ENCODE results near the gene RBBP4.
"Not testable (repeated sequence)": the region's sequence is repeated elsewhere in the genome, so short reads cannot be mapped to it uniquely, and the experiment has no call there.

Gene RBBP4

DNA sequence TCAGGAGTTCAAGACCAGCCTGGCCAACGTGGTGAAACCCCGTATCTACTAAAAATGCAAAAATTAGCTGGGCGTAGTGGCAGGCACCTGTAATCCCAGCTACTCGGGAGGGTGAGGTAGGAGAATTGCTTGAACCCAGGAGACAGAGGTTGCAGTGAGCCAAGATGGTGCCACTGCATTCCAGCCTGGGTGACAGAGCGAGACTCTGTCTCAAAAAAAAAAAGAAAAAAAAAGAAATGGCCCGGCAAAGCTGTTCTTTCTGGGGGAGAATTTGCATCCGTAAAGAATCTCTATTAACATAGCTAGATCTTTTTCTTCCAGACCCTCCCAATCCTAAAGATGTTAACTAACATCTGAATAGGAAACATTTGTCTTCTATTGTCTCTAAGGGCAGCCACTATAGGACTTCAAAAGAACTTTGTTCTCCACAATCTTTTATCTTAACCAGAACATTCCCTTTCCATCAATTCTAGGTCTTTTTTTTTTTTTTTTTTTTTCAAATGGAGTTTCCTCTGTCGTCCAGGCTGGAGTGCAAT is 8.6 kb upstream of the RBBP4 start:
- not testable (repeated sequence) for DNase-seq

DNA sequence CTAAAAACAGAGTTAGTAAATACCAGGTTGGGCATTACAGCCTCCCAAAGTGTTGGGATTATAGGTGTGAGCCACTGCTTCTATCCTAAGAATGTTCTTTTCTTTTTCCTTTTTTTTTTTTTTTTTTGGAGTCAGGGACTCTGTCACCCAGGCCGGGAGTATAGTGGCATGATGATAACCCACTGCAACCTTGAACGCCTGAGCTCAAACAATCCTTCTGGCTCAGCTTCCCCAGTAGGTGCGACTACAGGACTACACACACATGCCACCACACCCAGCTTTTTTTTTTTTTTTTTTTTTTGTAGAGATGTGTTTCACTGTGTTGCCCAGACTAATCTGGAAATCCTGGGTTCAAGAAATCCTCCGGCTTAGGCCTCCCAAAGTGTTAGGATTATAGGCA is 6.6 kb upstream of the RBBP4 start:
- DNase-seq, result no peak

GRCh38 chr1:32647308-32648134 is 3.5 kb upstream of the RBBP4 start:
- peak; percentile 27 for DNase-seq

GRCh38 chr1:32650248-32650751 is 708 bp upstream of the RBBP4 start, which contains the start of gene ZBTB8OS:
TSS of gene ZBTB8OS (minus strand) at chr1:32650550. CDS start at chr1:32650529, 21 bp downstream.
- peak; percentile 86 for DNase-seq

DNA sequence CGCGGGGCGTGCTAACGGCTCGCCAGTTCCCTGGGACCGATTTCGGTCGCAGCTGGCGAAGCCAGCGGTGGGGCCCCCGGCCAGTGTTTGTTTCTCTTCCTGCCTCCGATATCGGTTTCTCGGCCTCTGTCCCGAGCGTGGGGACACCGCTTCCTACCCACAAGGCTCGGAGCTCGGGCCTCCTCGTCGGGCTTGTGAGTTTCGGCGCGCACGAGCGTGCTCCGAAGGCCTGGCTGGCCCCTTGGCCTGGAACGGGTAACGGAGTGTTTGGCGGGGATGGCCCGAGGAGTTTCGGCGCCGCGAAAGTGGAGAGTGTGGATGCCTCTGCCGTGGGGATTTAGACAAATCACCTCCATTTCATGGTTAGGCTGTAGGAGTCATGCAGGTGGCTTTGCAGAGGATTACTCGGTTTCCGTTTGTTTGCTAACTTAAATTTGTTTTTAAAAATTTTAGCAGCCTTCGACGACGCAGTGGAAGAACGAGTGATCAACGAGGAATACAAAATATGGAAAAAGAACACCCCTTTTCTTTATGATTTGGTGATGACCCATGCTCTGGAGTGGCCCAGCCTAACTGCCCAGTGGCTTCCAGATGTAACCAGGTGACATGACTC is 559 bp downstream of the RBBP4 start:
- peak; percentile 49 for DNase-seq

- DNase-seq, result no peak
Observed at GRCh38 chr1:32652244-32652962, 1.4 kb downstream of the RBBP4 start.

DNA sequence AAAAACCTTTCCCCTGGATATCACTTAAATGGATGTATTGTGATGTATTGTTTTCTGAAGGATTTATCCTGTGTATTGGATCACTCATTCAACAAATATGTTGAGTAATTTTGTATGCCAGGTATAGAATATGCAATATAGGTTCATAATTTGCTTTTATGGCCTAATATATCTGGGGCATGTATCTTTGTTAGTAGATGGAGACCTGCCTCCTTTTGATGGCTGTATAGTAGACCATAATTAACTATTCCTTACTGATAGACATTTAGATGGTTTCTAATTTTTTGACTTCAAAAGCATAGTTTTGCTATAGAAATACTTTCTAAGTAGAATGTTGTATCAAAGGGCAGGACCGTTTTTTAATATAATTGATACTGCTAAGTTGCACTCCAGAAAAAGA is 8.6 kb downstream of the RBBP4 start:
- no peak for DNase-seq

- DNase-seq, result no peak
Observed at GRCh38 chr1:32665915-32666314, 14.9 kb downstream of the RBBP4 start.

GRCh38 chr1:32666901-32667566 is 16.0 kb downstream of the RBBP4 start:
- DNase-seq, result no peak

DNA sequence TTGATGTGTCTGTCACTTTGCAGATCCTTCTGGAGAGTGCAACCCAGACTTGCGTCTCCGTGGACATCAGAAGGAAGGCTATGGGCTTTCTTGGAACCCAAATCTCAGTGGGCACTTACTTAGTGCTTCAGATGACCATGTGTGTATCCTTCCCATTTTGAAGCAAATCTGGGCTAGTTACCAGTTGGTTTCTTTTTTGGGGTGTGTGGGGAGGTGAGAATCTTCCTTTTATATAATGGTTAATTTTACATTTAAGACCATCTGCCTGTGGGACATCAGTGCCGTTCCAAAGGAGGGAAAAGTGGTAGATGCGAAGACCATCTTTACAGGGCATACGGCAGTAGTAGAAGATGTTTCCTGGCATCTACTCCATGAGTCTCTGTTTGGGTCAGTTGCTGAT is 17.7 kb downstream of the RBBP4 start:
- not testable (repeated sequence) for DNase-seq

- no peak for DNase-seq
Observed at GRCh38 chr1:32676945-32677344, 25.9 kb downstream of the RBBP4 start.

- DNase-seq, result not testable (repeated sequence)
Observed at GRCh38 chr1:32679993-32680392, 29.0 kb downstream of the RBBP4 start.

DNA sequence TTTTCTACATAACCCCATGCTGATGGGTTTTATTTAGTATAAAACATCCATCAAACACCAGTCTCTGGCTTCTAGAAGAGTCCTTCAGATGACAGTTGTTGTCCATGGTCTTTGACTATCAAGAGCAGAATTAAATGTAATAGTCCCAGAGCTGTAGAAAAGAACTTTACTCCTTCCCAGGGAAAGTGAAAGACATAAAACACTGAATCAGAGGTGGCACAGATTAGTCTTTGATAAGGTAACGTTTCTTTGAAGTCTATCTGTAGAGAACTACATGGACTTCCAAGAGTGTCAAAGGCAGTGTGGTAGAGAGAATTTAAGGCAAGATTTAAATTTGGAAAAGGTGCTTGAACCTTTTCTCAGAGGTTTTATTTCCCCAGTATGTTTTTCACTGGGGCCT is 29.6 kb downstream of the RBBP4 start:
- DNase-seq, result no peak

- no peak for DNase-seq
Observed at GRCh38 chr1:32681509-32681908, 30.5 kb downstream of the RBBP4 start.

GRCh38 chr1:32681999-32682398 is 31.0 kb downstream of the RBBP4 start:
- DNase-seq, result no peak

GRCh38 chr1:32683397-32683796 is 32.4 kb downstream of the RBBP4 start:
- DNase-seq, result no peak

DNA sequence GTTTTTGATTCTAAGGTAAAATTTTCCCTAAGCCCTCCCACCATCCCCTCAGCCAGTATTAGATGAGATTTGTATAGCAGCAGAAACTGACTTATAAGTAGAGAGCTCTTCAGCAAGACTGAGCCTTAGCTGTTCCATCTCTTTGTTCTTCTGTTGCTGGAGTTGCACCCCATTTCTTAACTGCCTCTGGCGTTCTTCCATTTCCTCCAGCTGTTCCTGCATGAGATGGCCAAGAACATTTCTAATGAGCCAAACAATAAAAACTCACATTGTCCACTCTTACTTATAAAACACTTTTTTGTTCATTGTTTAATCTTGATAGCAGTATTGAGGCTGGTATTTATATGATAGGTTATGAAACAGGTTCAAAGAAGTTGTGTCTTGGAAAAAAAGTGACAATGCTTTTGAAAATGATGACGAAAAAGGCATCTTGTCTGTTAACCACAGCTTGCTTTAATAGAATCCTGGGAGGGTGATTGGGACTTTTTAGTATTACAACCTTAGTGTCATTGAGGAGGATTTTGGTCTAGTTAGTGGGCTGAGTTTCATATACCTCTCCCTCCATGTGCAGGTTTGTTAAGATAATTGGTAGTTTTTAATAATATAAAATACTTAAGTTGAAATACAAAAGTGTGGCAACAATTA is 33.3 kb downstream of the RBBP4 start:
- DNase-seq, result no peak

DNA sequence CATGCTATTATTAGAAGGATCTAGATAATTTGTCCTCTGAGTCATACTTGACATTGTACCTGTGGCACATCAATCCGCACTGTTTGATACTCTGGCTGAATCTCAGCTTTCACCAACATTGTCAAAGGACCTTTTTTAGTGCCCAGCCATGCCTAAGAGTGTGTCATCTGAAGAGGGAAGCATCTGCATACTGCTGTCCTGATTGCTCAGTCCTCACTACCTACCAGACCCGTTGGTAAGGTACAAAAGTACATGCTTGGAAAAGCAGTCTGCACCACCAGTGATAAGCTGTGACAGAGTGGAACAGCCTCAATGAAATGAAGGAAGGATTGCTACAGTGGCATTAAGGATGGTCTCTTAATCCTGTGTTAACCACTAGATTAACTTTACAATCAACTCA is 34.5 kb downstream of the RBBP4 start:
- DNase-seq, result no peak

GRCh38 chr1:32686387-32686786 is 35.4 kb downstream of the RBBP4 start:
- DNase-seq, result no peak

DNA sequence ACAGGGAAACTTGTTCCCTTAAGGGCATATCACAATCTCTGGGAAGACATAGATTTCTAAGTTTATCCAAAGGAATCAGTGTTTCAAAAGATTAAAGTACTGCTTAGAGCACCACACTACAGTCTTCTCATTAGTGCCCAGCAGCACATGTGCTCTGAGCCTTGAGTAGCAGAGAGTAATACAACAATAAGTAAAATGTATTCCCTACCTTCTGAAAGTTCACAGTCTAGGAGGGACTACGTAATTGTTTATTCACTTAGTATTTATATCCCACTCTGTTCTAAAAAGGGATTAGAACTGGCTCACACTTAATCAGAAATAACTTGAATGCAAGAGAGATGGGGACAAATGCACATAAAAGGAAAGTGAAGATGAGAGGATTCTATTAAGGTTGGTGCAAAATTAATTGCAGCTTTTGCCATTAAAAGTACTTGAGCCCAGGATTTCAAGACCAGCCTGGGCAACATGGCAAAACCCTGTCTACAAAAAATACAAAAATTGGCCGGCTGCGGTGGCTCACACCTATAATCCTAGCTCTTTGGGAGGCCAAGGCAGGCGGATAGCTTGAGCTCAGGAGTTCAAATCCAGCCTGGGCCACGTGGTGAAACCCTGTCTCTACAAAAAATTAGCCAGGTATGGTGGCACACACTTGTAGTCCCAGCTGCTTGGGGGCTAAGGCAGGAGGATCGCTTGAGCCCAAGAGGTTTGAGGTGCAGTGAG is 42.6 kb downstream of the RBBP4 start:
- DNase-seq, result no peak

DNA sequence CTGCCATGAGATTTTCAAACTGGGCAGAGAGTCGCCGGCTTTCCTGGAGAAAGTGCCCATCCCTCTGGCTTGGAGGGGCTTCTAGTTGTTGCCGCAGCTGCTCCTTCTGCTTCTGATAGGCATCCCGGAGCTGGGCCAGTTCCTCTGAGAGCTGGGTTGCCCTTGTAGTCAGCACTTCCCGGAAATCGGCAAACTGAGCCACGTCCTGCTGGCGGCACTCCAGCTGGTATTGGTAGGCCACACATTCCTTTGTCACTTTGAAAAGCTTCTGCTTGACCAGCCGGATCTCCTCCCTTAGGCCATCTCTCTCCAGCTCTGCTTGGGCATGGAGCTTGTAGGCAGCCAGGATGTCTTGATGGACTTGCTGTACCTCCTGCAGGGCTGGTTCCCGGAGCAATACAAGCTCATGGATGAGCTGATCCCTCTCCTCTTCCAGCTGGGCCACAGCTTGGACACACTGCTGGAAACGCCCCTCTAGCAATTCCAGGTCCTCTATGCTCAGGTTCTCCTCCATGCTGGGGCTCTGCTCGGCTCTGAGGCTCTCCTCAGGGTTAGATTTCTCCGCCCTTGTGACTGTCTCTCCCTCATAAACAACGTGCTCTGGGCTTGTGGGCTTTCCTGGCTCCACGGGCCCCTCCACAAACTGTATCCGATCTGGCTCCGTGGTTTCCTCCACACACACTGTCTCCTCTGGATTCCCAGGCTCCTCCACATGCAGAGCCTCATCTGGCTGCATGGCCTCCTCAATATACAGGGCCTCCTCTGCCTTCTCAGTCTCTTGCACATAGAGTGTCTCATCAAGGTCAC is 44.3 kb downstream of the RBBP4 start:
- DNase-seq, result no peak
